GM18951 (cell line): Measurements from ENCODE around the gene CGA.

ENCODE experiments used
- POLR2A ChIP-seq: IDR thresholded peaks from 4 replicates; pipeline ENCODE4 v1.6.1; 2011; ENCODE audit warnings: mild to moderate bottlenecking; ENCODE audit not compliant: insufficient read length, insufficient read depth; ENCODE audit errors: extremely low read depth
- in situ Hi-C: fragments of 300-500 bp; cut with MboI; formaldehyde crosslinking; loops from one replicate; pipeline ENCODE4 v1.12.0; 2022; ENCODE audit warnings: low sequenced_read_pairs, mixed read lengths, inconsistent platforms; ENCODE audit not compliant: unreplicated experiment

The CGA gene

DNA sequence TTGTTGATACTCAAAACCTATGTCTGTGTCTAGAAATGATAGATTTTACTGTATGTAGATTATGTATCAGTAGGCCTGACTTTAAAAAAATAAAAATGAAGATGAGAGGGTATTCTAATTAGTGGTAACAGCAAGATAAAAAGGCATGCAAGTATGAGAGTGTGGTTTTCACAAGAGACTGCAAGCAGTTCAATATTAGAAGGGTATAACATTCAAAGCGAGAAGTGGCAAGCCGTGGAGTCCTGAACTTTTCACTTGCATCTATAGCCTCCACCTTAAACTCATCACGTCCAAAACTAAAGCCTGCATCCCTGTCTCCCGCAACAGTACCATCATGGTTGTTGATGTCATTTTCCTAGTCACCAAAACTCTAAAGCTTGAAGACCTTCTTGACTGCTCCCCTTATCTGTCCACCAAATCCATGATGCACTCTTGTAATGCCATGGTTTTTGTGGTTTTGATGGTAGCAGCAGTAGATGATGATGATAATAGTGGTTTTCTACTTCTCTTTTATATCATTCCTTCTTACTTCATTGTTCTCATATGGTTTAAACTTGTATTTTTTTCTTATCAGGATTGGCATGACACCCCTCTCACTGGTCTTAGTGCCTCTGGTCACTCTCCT, 9.2 kb upstream of the CGA start:
- TF ChIP-seq POLR2A, result no peak
- in situ Hi-C loops, result no loop called here

DNA sequence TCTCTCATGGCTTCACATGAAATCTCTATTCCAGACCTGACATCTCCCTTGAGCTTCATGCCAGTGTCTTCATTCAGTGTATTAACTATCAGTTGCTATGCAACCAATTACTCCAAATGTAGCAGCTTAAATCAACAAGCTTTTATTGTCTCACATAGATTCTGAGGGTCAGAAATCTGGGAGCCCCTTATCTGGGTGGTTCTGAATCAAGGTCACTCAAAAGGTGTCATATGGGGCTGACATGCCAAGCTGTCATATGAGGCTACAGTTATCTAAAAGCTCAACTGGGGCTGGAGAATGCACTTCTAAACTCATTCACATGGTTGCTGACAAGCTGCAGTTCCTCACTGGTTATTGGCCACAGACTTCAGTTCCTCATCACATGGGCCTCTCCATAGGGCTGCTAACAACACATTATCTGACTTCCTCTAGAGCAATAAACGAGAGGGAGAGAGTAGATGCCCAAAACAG, 7.3 kb upstream of the CGA start:
- in situ Hi-C loops, result no loop called here
- TF ChIP-seq POLR2A, result no peak

GRCh38 chr6:87101067-87101466, 6.2 kb upstream of the CGA start:
- in situ Hi-C loops, result no loop called here
- TF ChIP-seq POLR2A, result no peak

- in situ Hi-C loops, result no loop called here
- no peak for TF ChIP-seq POLR2A
Measured at GRCh38 chr6:87100216-87100615, 5.3 kb upstream of the CGA start.

GRCh38 chr6:87099472-87099871, 4.6 kb upstream of the CGA start:
- no peak for TF ChIP-seq POLR2A
- in situ Hi-C loops, result no loop called here

- in situ Hi-C loops, result no loop called here
- TF ChIP-seq POLR2A, result no peak
Measured at GRCh38 chr6:87094576-87094975, 330 bp downstream of the CGA start.

DNA sequence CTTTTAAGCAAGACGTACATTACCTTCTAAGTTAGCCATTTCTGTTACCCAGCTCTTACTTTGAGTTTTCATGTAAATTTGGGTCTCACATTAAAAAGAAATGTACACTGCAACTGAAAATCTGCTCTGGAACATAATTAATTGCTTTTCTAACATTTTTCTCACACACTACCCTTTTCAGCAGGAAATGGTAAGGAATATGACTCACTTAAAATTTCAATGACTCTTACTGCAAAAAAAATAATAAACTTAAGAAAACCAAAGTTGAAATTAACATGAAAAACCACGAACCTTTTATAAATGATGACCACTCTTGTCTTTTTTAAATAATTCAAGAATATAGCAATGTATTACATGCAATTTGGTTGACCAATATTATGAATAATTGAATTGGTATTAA, 1.3 kb downstream of the CGA start:
- TF ChIP-seq POLR2A, result no peak
- in situ Hi-C loops, result no loop called here

GRCh38 chr6:87093199-87093598, 1.7 kb downstream of the CGA start:
- TF ChIP-seq POLR2A, result no peak
- in situ Hi-C loops, result no loop called here

GRCh38 chr6:87092435-87092834, 2.5 kb downstream of the CGA start:
- in situ Hi-C loops, result no loop called here
- no peak for TF ChIP-seq POLR2A

GRCh38 chr6:87089135-87089534, 5.8 kb downstream of the CGA start:
- in situ Hi-C loops, result no loop called here
- TF ChIP-seq POLR2A, result no peak

DNA sequence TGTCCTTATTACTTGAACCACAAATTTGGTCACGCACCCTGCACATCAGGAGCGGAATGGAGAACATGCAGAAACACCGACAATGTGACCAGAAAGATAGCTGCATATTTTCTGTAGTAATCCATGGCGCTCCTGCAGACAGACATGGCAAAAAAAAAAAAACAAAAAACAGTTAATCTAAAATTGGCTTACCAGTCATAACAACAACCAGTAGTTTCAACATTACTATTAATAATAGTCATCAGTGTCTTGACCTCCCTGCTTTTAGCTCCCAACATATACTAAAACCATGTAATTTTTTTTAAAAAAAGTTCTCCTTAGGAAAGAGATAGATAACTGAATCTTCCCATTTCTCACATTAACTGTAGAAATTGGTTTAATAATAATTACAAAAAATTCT, 6.8 kb downstream of the CGA start:
- in situ Hi-C loops, result no loop called here
- no peak for TF ChIP-seq POLR2A

DNA sequence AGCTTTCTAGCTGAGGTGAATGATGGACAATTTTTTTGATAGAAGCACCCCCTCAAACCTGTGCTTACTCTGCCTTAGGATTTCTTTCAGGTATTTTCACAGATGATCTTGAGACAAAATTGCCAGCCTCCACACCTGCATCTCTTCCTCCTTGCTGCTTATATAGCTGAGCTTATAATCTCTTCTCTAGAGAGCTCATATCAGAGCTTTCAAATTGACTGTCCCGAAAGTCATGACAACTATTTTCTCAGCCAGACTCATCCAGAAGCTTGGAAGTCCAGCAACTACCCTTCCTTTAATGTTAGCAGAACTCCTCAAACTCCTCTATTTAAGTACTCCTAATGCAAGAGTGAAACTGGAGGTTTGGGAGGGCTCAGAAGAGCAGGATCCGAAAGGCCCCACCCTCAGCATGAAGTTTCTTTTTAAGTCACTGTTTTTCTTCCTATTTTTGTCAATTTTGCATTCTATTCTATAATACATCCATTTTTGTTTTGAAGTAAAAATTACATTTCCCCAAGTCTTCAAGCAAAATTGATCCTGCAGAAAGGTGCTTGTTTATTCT, 12.7 kb downstream of the CGA start:
- in situ Hi-C loops, result no loop called here
- TF ChIP-seq POLR2A, result no peak

DNA sequence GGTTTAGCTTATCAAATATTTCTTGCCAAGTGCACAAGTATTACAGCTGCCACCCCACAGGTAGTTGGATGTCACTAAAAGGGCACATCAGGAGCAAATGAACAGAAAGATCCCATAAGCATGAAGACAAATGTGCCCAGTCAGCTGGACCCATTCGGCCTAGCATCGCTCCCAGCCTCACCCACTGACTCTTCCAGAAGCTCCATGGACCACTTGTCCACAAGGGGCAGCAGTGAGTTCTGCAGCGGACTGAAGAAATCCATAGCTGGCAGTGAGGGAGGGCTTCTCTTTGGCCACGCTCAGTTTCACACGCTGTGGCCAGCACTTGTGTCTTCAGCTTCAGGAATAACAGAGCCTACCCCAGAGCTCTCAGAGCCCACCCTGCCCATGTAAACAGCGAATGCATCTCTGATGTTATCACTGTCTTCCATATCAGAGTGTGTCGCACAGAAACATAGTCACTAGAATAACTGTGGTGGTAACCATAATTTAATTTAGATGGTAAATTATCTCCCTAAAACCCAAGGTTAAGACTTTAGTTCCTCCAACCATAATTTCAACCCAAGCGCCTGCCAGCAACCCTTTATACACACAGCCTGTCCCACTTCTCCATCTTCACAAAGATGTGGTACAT, 15.8 kb downstream of the CGA start:
- no peak for TF ChIP-seq POLR2A
- in situ Hi-C loops, result no loop called here

- in situ Hi-C loops, result no loop called here
- TF ChIP-seq POLR2A, result no peak
Measured at GRCh38 chr6:87075168-87075567, 19.7 kb downstream of the CGA start.
